DOHH2 (cell line): ENCODE measurements around the gene PRPF18.

Experiments used
- H3F3A ChIP-seq: fragments of 200-600 bp; sonication (generic), shearing (Covaris generic); 2 replicates; pipeline ENCODE4 v1.6.0; 2016; ENCODE audit warnings: antibody characterized with exemption, mild to moderate bottlenecking; ENCODE audit not compliant: control insufficient read depth, insufficient read depth
- H3K27ac ChIP-seq: fragments of 200-600 bp; sonication (generic); 2 replicates; pipeline ENCODE4 v1.5.1; 2014; ENCODE audit warnings: low read depth, mild to moderate bottlenecking, low read length, moderate library complexity
- H3K27me3 ChIP-seq: fragments of 200-600 bp; sonication (generic); 2 replicates; pipeline ENCODE4 v1.6.1; 2014; ENCODE audit warnings: mild to moderate bottlenecking, low read length, mixed read lengths; ENCODE audit not compliant: control insufficient read depth
- H3K36me3 ChIP-seq: fragments of 200-600 bp; sonication (generic); 2 replicates; pipeline ENCODE4 v1.6.1; 2014; ENCODE audit warnings: mild to moderate bottlenecking, low read length, moderate library complexity, mixed read lengths; ENCODE audit not compliant: control insufficient read depth
- H3K4me1 ChIP-seq: fragments of 200-600 bp; sonication (generic); 2 replicates; pipeline ENCODE4 v1.6.1; 2014; ENCODE audit warnings: mild to moderate bottlenecking, low read length, mixed read lengths; ENCODE audit not compliant: control insufficient read depth
- H3K4me2 ChIP-seq: fragments of 200-600 bp; sonication (generic); 2 replicates; pipeline ENCODE4 v1.6.0; 2014; ENCODE audit warnings: mild to moderate bottlenecking, low read length, moderate library complexity
- H3K4me3 ChIP-seq: fragments of 200-600 bp; sonication (generic); 2 replicates; pipeline ENCODE4 v1.5.1; 2014; ENCODE audit warnings: mild to moderate bottlenecking, low read length, mixed read lengths
- H3K79me2 ChIP-seq: fragments of 200-600 bp; sonication (generic); 2 replicates; pipeline ENCODE4 v1.6.1; 2014; ENCODE audit warnings: mild to moderate bottlenecking, low read length, mixed read lengths; ENCODE audit not compliant: control insufficient read depth
- H3K9me2 ChIP-seq: fragments of 200-600 bp; sonication (generic); replicated peaks from 2 replicates; pipeline ENCODE4 v1.6.1; 2014; ENCODE audit warnings: mild to moderate bottlenecking, low read length, mixed read lengths; ENCODE audit not compliant: control insufficient read depth
- H3K9me3 ChIP-seq: fragments of 200-600 bp; sonication (generic); 2 replicates; pipeline ENCODE4 v1.6.1; 2014; ENCODE audit warnings: antibody characterized with exemption, low read length, mixed read lengths; ENCODE audit not compliant: control insufficient read depth, insufficient read depth
- H4K20me1 ChIP-seq: fragments of 200-600 bp; sonication (generic); 2 replicates; pipeline ENCODE4 v1.6.0; 2014; ENCODE audit warnings: low read depth, mild to moderate bottlenecking, antibody characterized with exemption, low read length, moderate library complexity; ENCODE audit not compliant: control insufficient read depth, insufficient read depth
- CTCF ChIP-seq: fragments of 200-600 bp; sonication (generic); IDR thresholded peaks from one replicate; pipeline ENCODE4 v1.5.1; 2014; ENCODE audit warnings: antibody characterized with exemption, mild to moderate bottlenecking, low read depth, low read length; ENCODE audit not compliant: poor library complexity, severe bottlenecking
- EZH2phosphoT487 ChIP-seq: fragments of 200-600 bp; sonication (generic); IDR thresholded peaks from 2 replicates; pipeline ENCODE4 v1.6.1; 2017; ENCODE audit warnings: borderline replicate concordance, mild to moderate bottlenecking, antibody characterized with exemption, low read length, moderate library complexity, mixed read lengths

The PRPF18 gene

GRCh38 chr10:13628661-13629060, 41.9 kb downstream of the PRPF18 start:
- Histone ChIP-seq H3K4me1 (peaks cover 12% of the 10 kb centered on the region), H3K9me2 (no peaks in the 10 kb centered on the region), H3K36me3 (peaks cover 8% of the 10 kb centered on the region), H3K9me3 (no peaks in the 10 kb centered on the region), H3F3A (no peaks in the 10 kb centered on the region), H3K27ac (no peak overlapping the region), H3K4me2 (no peak overlapping the region), H3K4me3 (no peak overlapping the region), H4K20me1 (no peaks in the 10 kb centered on the region), H3K79me2 (no peaks in the 10 kb centered on the region), H3K27me3 (no peaks in the 10 kb centered on the region)
- TF ChIP-seq CTCF = no peak
- TF ChIP-seq EZH2phosphoT487 = no peak

DNA sequence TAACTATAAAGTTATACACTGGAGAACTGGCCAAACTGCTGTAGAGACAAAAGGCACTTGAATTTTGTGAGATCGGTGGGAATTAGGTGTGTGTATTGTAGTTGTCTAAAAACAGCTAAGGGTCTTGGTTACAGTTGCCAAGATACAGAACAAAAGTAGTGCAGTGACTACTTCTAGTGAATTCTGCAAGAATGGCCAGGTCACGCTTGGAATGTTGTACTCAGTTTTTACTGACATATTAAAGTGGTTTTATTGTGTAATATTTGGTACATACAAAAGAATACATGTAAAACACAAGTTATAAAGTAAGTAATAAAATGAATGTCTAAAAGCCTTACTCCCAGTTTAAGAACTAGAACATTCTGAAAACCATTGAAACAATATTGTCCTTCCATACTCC, 42.4 kb downstream of the PRPF18 start:
- Histone ChIP-seq H3K36me3 (peaks cover 8% of the 10 kb centered on the region), H3K27ac (no peak overlapping the region), H3K27me3 (no peaks in the 10 kb centered on the region)

GRCh38 chr10:13630231-13630630, 43.5 kb downstream of the PRPF18 start:
- Histone ChIP-seq H3K27ac (no peak overlapping the region), H3K4me3 (no peak overlapping the region), H3K36me3 (peaks cover 8% of the 10 kb centered on the region), H4K20me1 (no peaks in the 10 kb centered on the region), H3K27me3 (no peaks in the 10 kb centered on the region), H3K4me2 (no peak overlapping the region), H3K9me2 (no peaks in the 10 kb centered on the region), H3F3A (no peaks in the 10 kb centered on the region), H3K79me2 (no peaks in the 10 kb centered on the region), H3K4me1 (peaks cover 12% of the 10 kb centered on the region), H3K9me3 (no peaks in the 10 kb centered on the region)
- no peak for TF ChIP-seq EZH2phosphoT487
- no peak for TF ChIP-seq CTCF

More for the DNA sequence above, 42.4 kb downstream of the PRPF18 start:
- Histone ChIP-seq H3K4me2 (no peak overlapping the region), H3K79me2 (no peaks in the 10 kb centered on the region), H3K9me2 (no peaks in the 10 kb centered on the region), H4K20me1 (no peaks in the 10 kb centered on the region), H3F3A (no peaks in the 10 kb centered on the region), H3K9me3 (no peaks in the 10 kb centered on the region), H3K4me3 (no peak overlapping the region), H3K4me1 (peaks cover 12% of the 10 kb centered on the region)
- TF ChIP-seq CTCF (no peak), EZH2phosphoT487 (no peak)

DNA sequence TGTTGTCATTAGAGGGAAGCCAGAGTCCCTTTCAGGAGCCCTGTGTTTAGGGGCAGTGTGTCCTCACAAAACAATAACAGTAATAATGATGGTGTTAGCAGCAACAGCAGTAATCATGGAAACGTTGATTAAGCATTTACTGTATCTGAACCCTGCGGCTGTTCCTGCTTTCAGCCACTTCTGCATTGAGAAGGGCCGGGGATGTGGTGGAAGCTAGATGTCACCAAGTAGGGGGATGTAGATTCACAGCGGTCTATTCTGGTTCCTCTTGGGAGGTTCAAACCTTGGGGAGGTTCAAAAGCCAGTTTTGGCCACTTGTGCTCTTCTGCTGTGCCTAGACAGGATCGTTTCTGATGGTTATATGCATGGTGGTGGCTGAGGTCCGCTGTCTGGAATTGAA, 44.8 kb downstream of the PRPF18 start:
- no peak overlapping the region for H3K4me2 ChIP-seq
- H3K4me1 ChIP-seq = peaks cover 12% of the 10 kb centered on the region
- H3K9me3 ChIP-seq = no peaks in the 10 kb centered on the region
- no peaks in the 10 kb centered on the region for H4K20me1 ChIP-seq
- H3F3A ChIP-seq = no peaks in the 10 kb centered on the region
- H3K27me3 ChIP-seq = no peaks in the 10 kb centered on the region
- H3K9me2 ChIP-seq = no peaks in the 10 kb centered on the region
- no peak overlapping the region for H3K27ac ChIP-seq
- no peaks in the 10 kb centered on the region for H3K79me2 ChIP-seq
- no peak for TF ChIP-seq CTCF
- TF ChIP-seq EZH2phosphoT487 = no peak
- H3K36me3 ChIP-seq = peaks cover 8% of the 10 kb centered on the region
- no peak overlapping the region for H3K4me3 ChIP-seq
